ENCODE measurements around the gene CYP1A1. TPM values are rescaled to one million over a fixed set of nuclear protein-coding genes. Genes with fewer than 3 reads are reported as not detected.
A peak's percentile ranks its signal among the peaks of the same experiment; 100 is the strongest.

CYP1A1 gene
- total and polyA plus RNA-seq, 2 of the 13 experiments (the other 11 are each of a cell fraction or from before 2014, with no cell fraction given), result 7.9 to 8.0 TPM

DNA sequence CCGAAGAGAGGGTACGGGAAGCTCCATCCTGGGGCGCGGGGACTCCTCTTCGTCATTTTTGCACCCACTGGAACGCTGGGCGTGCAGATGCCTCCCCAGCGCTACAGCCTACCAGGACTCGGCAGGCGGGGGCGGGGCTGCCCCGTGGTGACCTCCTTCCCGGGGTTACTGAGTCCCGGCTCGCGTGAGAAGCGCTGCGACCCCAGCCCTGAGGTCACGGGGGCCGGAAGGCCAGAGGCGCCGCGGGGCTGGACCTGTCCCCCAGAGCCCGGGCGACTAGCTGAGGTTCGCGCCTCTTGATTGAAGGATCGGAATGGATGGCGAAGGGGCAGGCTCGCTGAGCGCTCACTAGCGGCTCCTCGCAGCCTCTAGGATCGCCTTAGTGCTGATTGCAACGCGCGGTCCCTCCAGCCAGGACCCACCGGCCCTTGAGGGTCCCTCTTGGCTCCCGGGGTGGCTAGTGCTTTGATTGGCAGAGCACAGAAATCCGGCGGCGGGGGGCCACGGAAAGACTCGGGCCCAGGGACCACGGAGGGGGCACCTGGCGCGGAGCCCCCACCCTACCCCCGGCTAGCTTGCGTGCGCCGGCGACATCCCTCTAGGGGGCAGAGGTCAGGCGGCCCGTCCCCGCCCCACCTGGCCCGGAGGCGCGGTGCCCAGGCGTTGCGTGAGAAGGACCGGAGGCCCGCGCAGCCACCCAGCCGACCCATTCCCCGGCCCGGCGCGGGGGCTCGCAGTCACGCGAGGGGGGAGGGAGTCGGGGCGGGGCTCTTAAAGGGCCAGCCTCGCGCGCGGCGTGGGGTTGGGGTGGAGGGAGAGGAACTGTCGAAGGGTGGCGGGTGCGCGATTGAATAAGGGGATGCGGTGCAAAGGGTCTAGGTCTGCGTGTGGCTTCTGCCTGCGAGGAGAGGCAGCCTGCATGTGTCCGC is 781 bp upstream of the CYP1A1 start (continued):
- TF ChIP-seq, protein P1, sequence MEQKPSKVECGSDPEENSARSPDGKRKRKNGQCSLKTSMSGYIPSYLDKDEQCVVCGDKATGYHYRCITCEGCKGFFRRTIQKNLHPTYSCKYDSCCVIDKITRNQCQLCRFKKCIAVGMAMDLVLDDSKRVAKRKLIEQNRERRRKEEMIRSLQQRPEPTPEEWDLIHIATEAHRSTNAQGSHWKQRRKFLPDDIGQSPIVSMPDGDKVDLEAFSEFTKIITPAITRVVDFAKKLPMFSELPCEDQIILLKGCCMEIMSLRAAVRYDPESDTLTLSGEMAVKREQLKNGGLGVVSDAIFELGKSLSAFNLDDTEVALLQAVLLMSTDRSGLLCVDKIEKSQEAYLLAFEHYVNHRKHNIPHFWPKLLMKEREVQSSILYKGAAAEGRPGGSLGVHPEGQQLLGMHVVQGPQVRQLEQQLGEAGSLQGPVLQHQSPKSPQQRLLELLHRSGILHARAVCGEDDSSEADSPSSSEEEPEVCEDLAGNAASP (CRISPR knock-in tag; IDR thresholded peaks at IDR 0.05; ENCODE audit: borderline replicate concordance), result peak; percentile 98
- TF ChIP-seq ZNF737 (CRISPR knock-in tag; IDR thresholded peaks at IDR 0.05; ENCODE audit: borderline replicate concordance), result no peak
- TF ChIP-seq POLR2AphosphoS2 (IDR thresholded peaks at IDR 0.05; ENCODE audit: low read depth, low read length), result no peak
- TF ChIP-seq SMAD3 (CRISPR knock-in tag; IDR thresholded peaks at IDR 0.05), result 0 out of 2 replicates have a peak, but pooled peaks have one; percentile 10
- TF ChIP-seq, protein P2, sequence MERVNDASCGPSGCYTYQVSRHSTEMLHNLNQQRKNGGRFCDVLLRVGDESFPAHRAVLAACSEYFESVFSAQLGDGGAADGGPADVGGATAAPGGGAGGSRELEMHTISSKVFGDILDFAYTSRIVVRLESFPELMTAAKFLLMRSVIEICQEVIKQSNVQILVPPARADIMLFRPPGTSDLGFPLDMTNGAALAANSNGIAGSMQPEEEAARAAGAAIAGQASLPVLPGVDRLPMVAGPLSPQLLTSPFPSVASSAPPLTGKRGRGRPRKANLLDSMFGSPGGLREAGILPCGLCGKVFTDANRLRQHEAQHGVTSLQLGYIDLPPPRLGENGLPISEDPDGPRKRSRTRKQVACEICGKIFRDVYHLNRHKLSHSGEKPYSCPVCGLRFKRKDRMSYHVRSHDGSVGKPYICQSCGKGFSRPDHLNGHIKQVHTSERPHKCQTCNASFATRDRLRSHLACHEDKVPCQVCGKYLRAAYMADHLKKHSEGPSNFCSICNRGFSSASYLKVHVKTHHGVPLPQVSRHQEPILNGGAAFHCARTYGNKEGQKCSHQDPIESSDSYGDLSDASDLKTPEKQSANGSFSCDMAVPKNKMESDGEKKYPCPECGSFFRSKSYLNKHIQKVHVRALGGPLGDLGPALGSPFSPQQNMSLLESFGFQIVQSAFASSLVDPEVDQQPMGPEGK (CRISPR knock-in tag; IDR thresholded peaks at IDR 0.05), result peak; percentile 97
- no peak for TF ChIP-seq HOXA7 (CRISPR knock-in tag; IDR thresholded peaks at IDR 0.05)
- no peak for TF ChIP-seq CHCHD3 (CRISPR knock-in tag; IDR thresholded peaks at IDR 0.05)
- TF ChIP-seq, protein P3, sequence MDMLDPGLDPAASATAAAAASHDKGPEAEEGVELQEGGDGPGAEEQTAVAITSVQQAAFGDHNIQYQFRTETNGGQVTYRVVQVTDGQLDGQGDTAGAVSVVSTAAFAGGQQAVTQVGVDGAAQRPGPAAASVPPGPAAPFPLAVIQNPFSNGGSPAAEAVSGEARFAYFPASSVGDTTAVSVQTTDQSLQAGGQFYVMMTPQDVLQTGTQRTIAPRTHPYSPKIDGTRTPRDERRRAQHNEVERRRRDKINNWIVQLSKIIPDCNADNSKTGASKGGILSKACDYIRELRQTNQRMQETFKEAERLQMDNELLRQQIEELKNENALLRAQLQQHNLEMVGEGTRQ (IDR thresholded peaks at IDR 0.05; ENCODE audit: low read depth, low read length), result no peak
- TF ChIP-seq, protein P3 (CRISPR knock-in tag; IDR thresholded peaks at IDR 0.05; ENCODE audit: borderline replicate concordance), result 0 out of 2 replicates have a peak, but pooled peaks have one; percentile 46
- TF ChIP-seq NCOA2 (CRISPR knock-in tag; IDR thresholded peaks at IDR 0.05), result peak; percentile 37
- no peak for TF ChIP-seq ZNF256 (CRISPR knock-in tag; conservative IDR thresholded peaks at IDR 0.05)
- TF ChIP-seq ZNF629 (CRISPR knock-in tag; conservative IDR thresholded peaks at IDR 0.05), result peak; percentile 72
- no peak; the same call in 1 of the 2 replicates for TF ChIP-seq TOPORS (CRISPR knock-in tag; IDR thresholded peaks at IDR 0.05)
- TF ChIP-seq SMYD3 (CRISPR knock-in tag; IDR thresholded peaks at IDR 0.05), result peak; percentile 20; the same call in 1 of the 2 replicates
- no peak for TF ChIP-seq SALL2 (CRISPR knock-in tag; IDR thresholded peaks at IDR 0.05)
- TF ChIP-seq, protein P4, sequence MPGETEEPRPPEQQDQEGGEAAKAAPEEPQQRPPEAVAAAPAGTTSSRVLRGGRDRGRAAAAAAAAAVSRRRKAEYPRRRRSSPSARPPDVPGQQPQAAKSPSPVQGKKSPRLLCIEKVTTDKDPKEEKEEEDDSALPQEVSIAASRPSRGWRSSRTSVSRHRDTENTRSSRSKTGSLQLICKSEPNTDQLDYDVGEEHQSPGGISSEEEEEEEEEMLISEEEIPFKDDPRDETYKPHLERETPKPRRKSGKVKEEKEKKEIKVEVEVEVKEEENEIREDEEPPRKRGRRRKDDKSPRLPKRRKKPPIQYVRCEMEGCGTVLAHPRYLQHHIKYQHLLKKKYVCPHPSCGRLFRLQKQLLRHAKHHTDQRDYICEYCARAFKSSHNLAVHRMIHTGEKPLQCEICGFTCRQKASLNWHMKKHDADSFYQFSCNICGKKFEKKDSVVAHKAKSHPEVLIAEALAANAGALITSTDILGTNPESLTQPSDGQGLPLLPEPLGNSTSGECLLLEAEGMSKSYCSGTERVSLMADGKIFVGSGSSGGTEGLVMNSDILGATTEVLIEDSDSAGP (CRISPR knock-in tag; IDR thresholded peaks at IDR 0.05; ENCODE audit: borderline replicate concordance), result peak; percentile 99
